Mucosa of rectum (tissue), 2 donors: Measurements from ENCODE around the gene CNTFR.
A peak's percentile ranks its signal among the peaks of the same experiment; 100 is the strongest.

ENCODE experiments used
- H3K27ac ChIP-seq, 2 donors: one replicate each; pipeline ENCODE4 v1.7.0; 2013; ENCODE audit warnings: inconsistent platforms in 2 of 2, low read depth in 2 of 2, low read length in 2 of 2
- H3K27me3 ChIP-seq, 2 donors: one replicate each; pipeline ENCODE4 v1.7.0; 2013; ENCODE audit warnings: low read length in 2 of 2; ENCODE audit not compliant: control insufficient read depth in 2 of 2, insufficient read depth in 2 of 2
- H3K36me3 ChIP-seq, 2 donors: one replicate each; pipeline ENCODE4 v1.7.0; 2013; ENCODE audit warnings: low read length in 2 of 2; ENCODE audit not compliant: control insufficient read depth in 2 of 2, insufficient read depth in 2 of 2
- H3K4me1 ChIP-seq, 2 donors: one replicate each; pipeline ENCODE4 v1.7.0; 2013; ENCODE audit warnings: low read length in 2 of 2, mild to moderate bottlenecking in 1 of 2; ENCODE audit not compliant: control insufficient read depth in 2 of 2, insufficient read depth in 2 of 2
- H3K4me3 ChIP-seq, 2 donors: one replicate each; pipeline ENCODE4 v1.7.0; 2013; ENCODE audit warnings: low read length in 2 of 2
- H3K9ac ChIP-seq, 2 donors: one replicate each; pipeline ENCODE4 v1.7.0; 2013; ENCODE audit warnings: low read length in 2 of 2, low read depth in 1 of 2, mild to moderate bottlenecking in 1 of 2
- H3K9me3 ChIP-seq, 2 donors: one replicate each; pipeline ENCODE4 v1.7.0; 2013; ENCODE audit warnings: low read length in 2 of 2; ENCODE audit not compliant: control insufficient read depth in 2 of 2
- donor health status: healthy.
- donor health status: Normal muscosa, but diverticular disease.

CNTFR gene

DNA sequence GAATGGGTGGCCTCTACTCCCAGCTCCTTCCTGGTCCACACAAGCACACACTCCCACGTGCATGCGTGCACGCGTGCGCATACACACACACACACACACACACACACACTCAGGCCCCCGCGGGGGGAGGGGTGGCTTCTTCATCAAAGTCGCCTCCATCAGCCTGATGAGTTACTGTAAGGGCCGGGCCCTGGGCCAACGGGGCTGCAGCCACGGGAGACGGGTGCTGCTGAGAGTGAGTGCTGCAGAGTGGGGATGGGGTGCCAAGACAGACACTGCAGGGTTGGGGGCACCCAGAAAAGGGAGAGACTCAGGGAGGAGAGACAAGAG, 18.1 kb downstream of the CNTFR start:
- no peaks in the 10 kb centered on the region for H3K36me3 ChIP-seq
- no peaks in the 10 kb centered on the region for H3K9me3 ChIP-seq
- H3K4me1 ChIP-seq, result peaks cover 22 to 36% of the 10 kb centered on the region in 2 donors
- no peak overlapping the region for H3K4me3 ChIP-seq
- H3K27me3 ChIP-seq, result peaks cover 2 to 5% of the 10 kb centered on the region in 2 donors
- peak overlapping the region; percentile 27 to 43 for H3K27ac ChIP-seq
- no peak overlapping the region for H3K9ac ChIP-seq

DNA sequence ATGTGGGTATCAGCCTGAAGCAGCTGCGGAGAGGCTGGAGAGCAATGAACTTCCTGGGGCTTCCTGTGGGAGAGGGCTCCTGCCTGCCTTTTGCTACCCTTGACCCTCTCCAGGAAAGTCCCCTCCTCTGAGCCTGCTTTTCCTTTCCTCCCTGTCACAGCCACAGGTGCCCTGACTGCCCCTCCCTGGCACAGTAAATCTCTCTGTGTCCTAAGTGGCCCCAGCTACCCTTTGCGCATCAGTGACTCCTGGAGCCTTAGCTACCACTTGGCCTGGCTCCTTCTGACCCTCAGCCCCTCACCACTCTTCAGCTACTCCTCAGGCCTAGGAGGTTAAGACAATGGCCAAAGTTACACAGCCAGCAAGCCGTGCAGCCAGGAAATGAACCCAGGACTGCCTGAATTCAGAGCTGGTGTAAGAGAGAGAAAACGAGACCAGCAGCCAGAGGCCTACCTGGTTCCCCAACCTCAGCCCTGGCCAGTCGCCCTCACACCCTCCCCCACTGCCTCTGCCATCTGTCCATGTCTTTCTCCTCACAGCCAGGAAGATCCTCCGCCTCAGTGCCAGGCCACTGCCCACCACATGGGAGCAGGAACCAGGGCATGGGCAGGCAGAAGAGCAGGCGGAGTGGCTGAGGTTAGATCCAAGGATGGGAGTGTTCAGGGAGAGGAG, 18.6 kb downstream of the CNTFR start:
- H3K4me1 ChIP-seq, result peaks cover 18 to 31% of the 10 kb centered on the region in 2 donors
- no peaks in the 10 kb centered on the region for H3K9me3 ChIP-seq
- H3K9ac ChIP-seq, result no peak overlapping the region
- peaks cover 0 to 3% of the 10 kb centered on the region in 2 donors for H3K27me3 ChIP-seq
- no peak overlapping the region for H3K4me3 ChIP-seq
- no peak overlapping the region for H3K27ac ChIP-seq
- H3K36me3 ChIP-seq, result no peaks in the 10 kb centered on the region

GRCh38 chr9:34570376-34570775, 19.1 kb downstream of the CNTFR start:
- no peaks in the 10 kb centered on the region for H3K36me3 ChIP-seq
- no peak overlapping the region for H3K27ac ChIP-seq
- no peaks in the 10 kb centered on the region for H3K9me3 ChIP-seq
- H3K4me1 ChIP-seq, result peaks cover 14 to 28% of the 10 kb centered on the region in 2 donors
- H3K9ac ChIP-seq, result no peak overlapping the region
- H3K27me3 ChIP-seq, result peaks cover 0 to 3% of the 10 kb centered on the region in 2 donors
- H3K4me3 ChIP-seq, result no peak overlapping the region

- Histone ChIP-seq H3K9me3 (no peaks in the 10 kb centered on the region), H3K36me3 (no peaks in the 10 kb centered on the region), H3K27me3 (peaks cover 0 to 3% of the 10 kb centered on the region in 2 donors), H3K9ac (no peak overlapping the region), H3K27ac (no peak overlapping the region), H3K4me3 (no peak overlapping the region), H3K4me1 (peaks cover 14 to 28% of the 10 kb centered on the region in 2 donors)
These were observed 20.8 kb downstream of the CNTFR start for GRCh38 chr9:34568774-34569173.

GRCh38 chr9:34568133-34568532, 21.4 kb downstream of the CNTFR start:
- H3K36me3 ChIP-seq, result no peaks in the 10 kb centered on the region
- H3K27ac ChIP-seq, result no peak overlapping the region
- no peaks in the 10 kb centered on the region for H3K9me3 ChIP-seq
- H3K27me3 ChIP-seq, result peaks cover 0 to 3% of the 10 kb centered on the region in 2 donors
- H3K9ac ChIP-seq, result no peak overlapping the region
- peaks cover 14 to 27% of the 10 kb centered on the region in 2 donors for H3K4me1 ChIP-seq
- H3K4me3 ChIP-seq, result no peak overlapping the region

DNA sequence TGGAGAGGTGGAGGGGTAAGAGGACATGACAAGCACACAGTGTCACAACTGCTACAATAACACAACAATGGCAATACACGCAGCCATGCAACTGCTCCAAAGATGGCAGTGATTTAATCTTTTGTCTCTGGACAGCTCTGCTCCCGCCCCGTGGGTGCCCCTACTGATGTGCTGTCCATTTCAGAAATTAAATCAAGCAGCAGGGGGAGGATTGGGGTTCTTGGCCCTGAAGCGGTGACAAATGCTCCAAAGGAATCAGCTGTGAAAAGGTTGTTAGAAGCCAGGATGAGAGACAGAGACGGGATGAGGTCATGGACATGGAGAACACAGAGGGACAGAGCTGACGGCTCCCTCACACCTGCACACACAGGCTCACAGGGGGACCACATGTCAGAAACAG, 22.6 kb downstream of the CNTFR start:
- no peaks in the 10 kb centered on the region for H3K9me3 ChIP-seq
- H3K27ac ChIP-seq, result no peak overlapping the region
- H3K4me1 ChIP-seq, result peaks cover 11 to 17% of the 10 kb centered on the region in 2 donors
- H3K9ac ChIP-seq, result no peak overlapping the region
- peaks cover 0 to 3% of the 10 kb centered on the region in 2 donors for H3K27me3 ChIP-seq
- no peak overlapping the region for H3K4me3 ChIP-seq
- no peaks in the 10 kb centered on the region for H3K36me3 ChIP-seq

DNA sequence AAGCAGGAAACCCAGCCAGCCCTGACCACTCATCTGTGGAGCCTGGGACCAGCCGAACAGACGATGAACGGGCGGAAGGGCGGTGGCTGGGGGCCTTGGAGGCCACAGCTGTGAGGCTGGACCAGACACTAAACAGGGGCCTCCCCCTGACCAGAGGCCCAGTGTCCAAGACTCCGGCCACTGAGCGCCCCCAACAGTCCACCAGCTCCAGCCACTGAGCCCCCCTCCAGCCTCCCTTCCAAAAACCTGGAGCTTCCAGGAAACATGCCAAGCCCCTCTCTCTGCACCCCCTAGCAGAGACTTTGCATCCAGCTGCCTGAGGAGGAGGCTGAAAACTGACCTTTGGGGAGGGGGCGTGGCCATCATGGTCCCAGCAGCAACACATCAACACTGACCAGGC, 23.2 kb downstream of the CNTFR start:
- Histone ChIP-seq H3K4me1 (peaks cover 6 to 10% of the 10 kb centered on the region in 2 donors), H3K27ac (no peak overlapping the region), H3K9me3 (no peaks in the 10 kb centered on the region), H3K27me3 (peaks cover 0 to 3% of the 10 kb centered on the region in 2 donors), H3K36me3 (no peaks in the 10 kb centered on the region), H3K4me3 (no peak overlapping the region), H3K9ac (no peak overlapping the region)

GRCh38 chr9:34565856-34566255, 23.7 kb downstream of the CNTFR start:
- Histone ChIP-seq H3K27me3 (peaks cover 0 to 3% of the 10 kb centered on the region in 2 donors), H3K27ac (no peak overlapping the region), H3K4me3 (no peak overlapping the region), H3K9me3 (no peaks in the 10 kb centered on the region), H3K36me3 (no peaks in the 10 kb centered on the region), H3K9ac (no peak overlapping the region), H3K4me1 (peaks cover 2 to 6% of the 10 kb centered on the region in 2 donors)

GRCh38 chr9:34564617-34565016, 24.9 kb downstream of the CNTFR start:
- Histone ChIP-seq H3K9ac (no peak overlapping the region), H3K4me3 (no peak overlapping the region), H3K27ac (no peak overlapping the region), H3K36me3 (no peaks in the 10 kb centered on the region), H3K4me1 (peaks cover 6 to 11% of the 10 kb centered on the region in 2 donors), H3K9me3 (no peaks in the 10 kb centered on the region), H3K27me3 (peaks cover 2 to 3% of the 10 kb centered on the region in 2 donors)

DNA sequence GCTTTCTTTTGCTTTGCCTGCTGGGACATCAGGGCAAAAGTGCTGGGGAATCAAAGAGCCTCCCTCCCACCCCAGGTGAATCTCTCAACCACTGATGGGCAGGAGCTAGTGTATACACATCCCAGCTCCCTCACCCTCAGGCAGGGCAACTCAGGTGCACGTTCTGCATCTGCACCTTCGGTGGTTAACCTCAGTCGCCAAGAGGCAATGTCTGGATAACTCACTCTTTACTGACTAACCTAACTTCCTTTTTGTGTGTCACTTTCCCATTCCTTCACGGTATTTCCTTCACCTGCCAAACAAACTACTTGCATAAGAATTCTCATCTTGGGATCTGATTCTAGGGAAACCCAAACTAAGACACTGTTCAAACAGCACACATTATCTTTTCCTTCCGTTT, 26.3 kb downstream of the CNTFR start:
- H3K4me1 ChIP-seq, result peaks cover 6 to 11% of the 10 kb centered on the region in 2 donors
- no peaks in the 10 kb centered on the region for H3K9me3 ChIP-seq
- H3K27ac ChIP-seq, result no peak overlapping the region
- no peak overlapping the region for H3K4me3 ChIP-seq
- no peak overlapping the region for H3K9ac ChIP-seq
- H3K36me3 ChIP-seq, result no peaks in the 10 kb centered on the region
- H3K27me3 ChIP-seq, result peaks cover 4 to 8% of the 10 kb centered on the region in 2 donors
